ENCODE data around the gene SIRT2.

Gene SIRT2

GRCh38 chr19:38850436-38850975 is 48.9 kb downstream of the SIRT2 start (continued):
- TF ChIP-seq HIC1 (tag by site-specific recombination; IDR thresholded peaks at IDR 0.05) = no peak
- peak; percentile 63; the same call in 1 of the 2 replicates for TF ChIP-seq KLF9 (tag by site-specific recombination; IDR thresholded peaks at IDR 0.05; ENCODE audit: low read depth)
- no peak for TF ChIP-seq ATF2 (tag by site-specific recombination; IDR thresholded peaks at IDR 0.05; ENCODE audit: low read depth)
- no peak for TF ChIP-seq ZFP37 (tag by site-specific recombination; IDR thresholded peaks at IDR 0.05)
- TF ChIP-seq TSHZ1 (tag by site-specific recombination; IDR thresholded peaks at IDR 0.05; ENCODE audit: borderline replicate concordance) = no peak
- no peak for TF ChIP-seq ZNF248 (tag by site-specific recombination; IDR thresholded peaks at IDR 0.05)
- TF ChIP-seq ZEB2 (tag by site-specific recombination; IDR thresholded peaks at IDR 0.05) = peak; percentile 84
- TF ChIP-seq ZNF157 (tag by site-specific recombination; IDR thresholded peaks at IDR 0.05) = no peak
- no peak; the same call in 1 of the 2 replicates for TF ChIP-seq ZNF391 (tag by site-specific recombination; IDR thresholded peaks at IDR 0.05; ENCODE audit: borderline replicate concordance, low read depth)
- no peak for TF ChIP-seq ZFHX2 (tag by site-specific recombination; conservative IDR thresholded peaks at IDR 0.05)
- no peak for TF ChIP-seq EGR2 (tag by site-specific recombination; IDR thresholded peaks at IDR 0.05; ENCODE audit: low read depth)
- no peak for TF ChIP-seq GLIS1 (tag by site-specific recombination; IDR thresholded peaks at IDR 0.05)
- peak; percentile 99; the same call in 1 of the 2 replicates for TF ChIP-seq ZBTB48 (tag by site-specific recombination; IDR thresholded peaks at IDR 0.05)
- TF ChIP-seq ZNF645 (tag by site-specific recombination; IDR thresholded peaks at IDR 0.05) = no peak
- TF ChIP-seq ZNF548 (tag by site-specific recombination; IDR thresholded peaks at IDR 0.05) = no peak
- TF ChIP-seq SALL2 (tag by site-specific recombination; IDR thresholded peaks at IDR 0.05; ENCODE audit: borderline replicate concordance) = no peak
- no peak for TF ChIP-seq ZNF184 (tag by site-specific recombination; IDR thresholded peaks at IDR 0.05)
- no peak for TF ChIP-seq ZSCAN5A (tag by site-specific recombination; IDR thresholded peaks at IDR 0.05)
- peak; percentile 17; the same call in 1 of the 2 replicates for TF ChIP-seq ZNF10 (tag by site-specific recombination; IDR thresholded peaks at IDR 0.05)
- TF ChIP-seq ZNF596 (tag by site-specific recombination; IDR thresholded peaks at IDR 0.05) = no peak
- TF ChIP-seq ZNF398 (tag by site-specific recombination; IDR thresholded peaks at IDR 0.05) = no peak
- no peak; the same call in 1 of the 2 replicates for TF ChIP-seq ZNF501 (tag by site-specific recombination; IDR thresholded peaks at IDR 0.05)
- no peak for TF ChIP-seq TRIM28 (IDR thresholded peaks at IDR 0.05; ENCODE audit: borderline replicate concordance, low read length)
- no peak for TF ChIP-seq ZNF140 (tag by site-specific recombination; IDR thresholded peaks at IDR 0.05)
- TF ChIP-seq ZNF19 (tag by site-specific recombination; IDR thresholded peaks at IDR 0.05; ENCODE audit: low read depth) = no peak
- no peak for TF ChIP-seq ZNF791 (tag by site-specific recombination; IDR thresholded peaks at IDR 0.05)
- TF ChIP-seq ZNF626 (tag by site-specific recombination; IDR thresholded peaks at IDR 0.05) = no peak
- TF ChIP-seq ZNF132 (tag by site-specific recombination; IDR thresholded peaks at IDR 0.05; ENCODE audit: borderline replicate concordance) = no peak
- peak; percentile 77 for TF ChIP-seq ZNF843 (tag by site-specific recombination; IDR thresholded peaks at IDR 0.05)
- no peak for TF ChIP-seq ZNF174 (tag by site-specific recombination; IDR thresholded peaks at IDR 0.05)
